ENCODE results near the gene COL4A1.

The COL4A1 gene

GRCh38 chr13:110151462-110151861 lies 155.5 kb downstream of the COL4A1 start:
- TF ChIP-seq EZH2phosphoT487 (IDR thresholded peaks at IDR 0.05; ENCODE audit: borderline replicate concordance): no peak
- no peak for TF ChIP-seq CTCF (conservative IDR thresholded peaks at IDR 0.05; ENCODE audit: low read length)
- no peaks in the 10 kb centered on the region for H3K27me3 ChIP-seq (ENCODE audit: insufficient read depth, low read length, poor library complexity, severe bottlenecking)
- H3F3A ChIP-seq (ENCODE audit: low read depth): no peaks in the 10 kb centered on the region
- no peak overlapping the region for H3K9ac ChIP-seq (ENCODE audit: low read depth, low read length, poor library complexity, severe bottlenecking)
- no peaks in the 10 kb centered on the region for H3K9me3 ChIP-seq (ENCODE audit: insufficient read depth, low read depth, low read length)
- no peaks in the 10 kb centered on the region for H3K36me3 ChIP-seq (ENCODE audit: insufficient read depth, low read length)
- H3K79me2 ChIP-seq (ENCODE audit: insufficient read depth, low read length): no peaks in the 10 kb centered on the region
- H3K4me1 ChIP-seq (ENCODE audit: insufficient read depth, low read length, poor library complexity, severe bottlenecking): no peaks in the 10 kb centered on the region
- H4K20me1 ChIP-seq (ENCODE audit: insufficient read depth, low read length, poor library complexity, severe bottlenecking): no peaks in the 10 kb centered on the region
- H3K4me3 ChIP-seq (ENCODE audit: low read length, poor library complexity, severe bottlenecking): no peak overlapping the region
- H3K4me2 ChIP-seq (ENCODE audit: low read depth, low read length, poor library complexity, severe bottlenecking): no peak overlapping the region
- H2AFZ ChIP-seq (ENCODE audit: low read length): no peak overlapping the region
- H3K9me2 ChIP-seq (replicated peaks; ENCODE audit: low read depth, low read length): no peaks in the 10 kb centered on the region

- no peak overlapping the region for H2AFZ ChIP-seq (ENCODE audit: low read length)
- H3K9ac ChIP-seq (ENCODE audit: low read depth, low read length, poor library complexity, severe bottlenecking): no peak overlapping the region
- no peak overlapping the region for H3K4me3 ChIP-seq (ENCODE audit: low read length, poor library complexity, severe bottlenecking)
- no peaks in the 10 kb centered on the region for H3K36me3 ChIP-seq (ENCODE audit: insufficient read depth, low read length)
- no peak overlapping the region for H3K4me2 ChIP-seq (ENCODE audit: low read depth, low read length, poor library complexity, severe bottlenecking)
- H4K20me1 ChIP-seq (ENCODE audit: insufficient read depth, low read length, poor library complexity, severe bottlenecking): no peaks in the 10 kb centered on the region
- H3K9me2 ChIP-seq (replicated peaks; ENCODE audit: low read depth, low read length): no peaks in the 10 kb centered on the region
- H3K27me3 ChIP-seq (ENCODE audit: insufficient read depth, low read length, poor library complexity, severe bottlenecking): no peaks in the 10 kb centered on the region
- TF ChIP-seq EZH2phosphoT487 (IDR thresholded peaks at IDR 0.05; ENCODE audit: borderline replicate concordance): no peak
- TF ChIP-seq CTCF (conservative IDR thresholded peaks at IDR 0.05; ENCODE audit: low read length): no peak
- H3K9me3 ChIP-seq (ENCODE audit: insufficient read depth, low read depth, low read length): no peaks in the 10 kb centered on the region
- H3F3A ChIP-seq (ENCODE audit: low read depth): no peaks in the 10 kb centered on the region
- H3K4me1 ChIP-seq (ENCODE audit: insufficient read depth, low read length, poor library complexity, severe bottlenecking): no peaks in the 10 kb centered on the region
- H3K79me2 ChIP-seq (ENCODE audit: insufficient read depth, low read length): no peaks in the 10 kb centered on the region
Measured at GRCh38 chr13:110150384-110151101, 156.4 kb downstream of the COL4A1 start.

GRCh38 chr13:110149036-110149435 lies 157.9 kb downstream of the COL4A1 start:
- no peak overlapping the region for H3K4me2 ChIP-seq (ENCODE audit: low read depth, low read length, poor library complexity, severe bottlenecking)
- TF ChIP-seq CTCF (conservative IDR thresholded peaks at IDR 0.05; ENCODE audit: low read length) (no peak), EZH2phosphoT487 (IDR thresholded peaks at IDR 0.05; ENCODE audit: borderline replicate concordance) (no peak)
- no peaks in the 10 kb centered on the region for H3K9me3 ChIP-seq (ENCODE audit: insufficient read depth, low read depth, low read length)
- no peak overlapping the region for H3K4me3 ChIP-seq (ENCODE audit: low read length, poor library complexity, severe bottlenecking)
- no peak overlapping the region for H3K9ac ChIP-seq (ENCODE audit: low read depth, low read length, poor library complexity, severe bottlenecking)
- H3K79me2 ChIP-seq (ENCODE audit: insufficient read depth, low read length): no peaks in the 10 kb centered on the region
- no peaks in the 10 kb centered on the region for H3K27me3 ChIP-seq (ENCODE audit: insufficient read depth, low read length, poor library complexity, severe bottlenecking)
- H3K4me1 ChIP-seq (ENCODE audit: insufficient read depth, low read length, poor library complexity, severe bottlenecking): no peaks in the 10 kb centered on the region
- no peaks in the 10 kb centered on the region for H3F3A ChIP-seq (ENCODE audit: low read depth)
- no peaks in the 10 kb centered on the region for H3K9me2 ChIP-seq (replicated peaks; ENCODE audit: low read depth, low read length)
- no peaks in the 10 kb centered on the region for H4K20me1 ChIP-seq (ENCODE audit: insufficient read depth, low read length, poor library complexity, severe bottlenecking)
- H3K36me3 ChIP-seq (ENCODE audit: insufficient read depth, low read length): no peaks in the 10 kb centered on the region
- H2AFZ ChIP-seq (ENCODE audit: low read length): no peak overlapping the region

Measured in Loucy (cell line).